Measurements from ENCODE around the gene DENND1A. TPM values are rescaled to one million over a fixed set of nuclear protein-coding genes. Genes with fewer than 3 reads are reported as not detected.

DENND1A gene
- total and polyA plus RNA-seq, 2 of the 13 experiments (the other 11 are each of a cell fraction or from before 2014, with no cell fraction given), result 14.8 to 30.1 TPM

- ChIA-PET CTCF (ENCODE audit: low intra/inter-chr PET ratio, low total read pairs) (no interaction called here), POLR2A (no interaction called here)
- intact Hi-C loops (cut with micrococcal nuclease; ENCODE audit: unreplicated experiment), result no loop called here
- ATAC-seq (no peak), DNase-seq (ENCODE audit: low spot score) (no peak), FAIRE-seq (no peak)
- Histone ChIP-seq H3K27ac (ENCODE audit: extremely low read length, insufficient read depth, low read length) (no peak overlapping the region), H2AFZ (ENCODE audit: low read length) (no peak overlapping the region), H3K79me2 (ENCODE audit: insufficient read depth, low read length) (no peaks in the 10 kb centered on the region), H3K9me3 (ENCODE audit: low read length) (no peaks in the 10 kb centered on the region), H3K27me3 (ENCODE audit: control insufficient read depth in 1 of 2, insufficient read depth in 2 of 2, low read length in 2 of 2) (no peaks in the 10 kb centered on the region), H3K4me3 (replicated peaks in 1 of 3; ENCODE audit: insufficient read depth in 1 of 3, low read depth in 2 of 3, low read length in 3 of 3) (no peak overlapping the region), H3K36me3 (replicated peaks in 1 of 2; ENCODE audit: control insufficient read depth in 1 of 2, insufficient read depth in 2 of 2, low read length in 2 of 2) (peaks cover 0 to 2% of the 10 kb centered on the region in 2 experiments; a peak in 1 of 5 replicates), H3K4me1 (ENCODE audit: insufficient read depth, low read length) (no peaks in the 10 kb centered on the region), H3K9ac (ENCODE audit: insufficient read depth, low read depth, low read length) (no peak overlapping the region), H3K4me2 (ENCODE audit: low read depth, low read length) (no peak overlapping the region), H4K20me1 (ENCODE audit: insufficient read depth, low read length) (peaks cover 4% of the 10 kb centered on the region; the same call in 1 of the 2 replicates)
- in situ Hi-C loops (cut with HindIII; ENCODE audit: extremely low pct_ligation_motif_present, low pct_unique_long_range_greater_than_20kb), result no loop called here
- 94% methylated on average over 8 of the region's 8 CpGs for WGBS (ENCODE audit: low lambda C conversion rate)
- no TSS peak for BruUV-seq (replicated peaks)
- TF ChIP-seq AKNA (CRISPR knock-in tag; IDR thresholded peaks at IDR 0.05; ENCODE audit: borderline replicate concordance), result no peak
- TF ChIP-seq MLLT10 (CRISPR knock-in tag; IDR thresholded peaks at IDR 0.05), result no peak
- TF ChIP-seq MYC (CRISPR knock-in tag; IDR thresholded peaks at IDR 0.05; ENCODE audit: borderline replicate concordance), result no peak
- no peak for TF ChIP-seq ZNF260 (CRISPR knock-in tag; IDR thresholded peaks at IDR 0.05; ENCODE audit: borderline replicate concordance, low read depth)
- no peak for TF ChIP-seq ZNF713 (CRISPR knock-in tag; IDR thresholded peaks at IDR 0.05)
- no peak for TF ChIP-seq PATZ1 (CRISPR knock-in tag; IDR thresholded peaks at IDR 0.05)
Measured at GRCh38 chr9:123716339-123716945, 213.5 kb downstream of the DENND1A start.
